ENCODE data around the gene DHRS2.
"Not testable (repeated sequence)": the region's sequence is repeated elsewhere in the genome, so short reads cannot be mapped to it uniquely, and the experiment has no call there.

Gene DHRS2

GRCh38 chr14:23633160-23633701 is 2.9 kb upstream of the DHRS2 start:
- no peak for DNase-seq (ENCODE audit: low read depth)

GRCh38 chr14:23634698-23635412 is 1.3 kb upstream of the DHRS2 start:
- DNase-seq (ENCODE audit: low read depth): not testable (repeated sequence)

GRCh38 chr14:23637312-23637654 is 1.1 kb downstream of the DHRS2 start:
- DNase-seq (ENCODE audit: low read depth): not testable (repeated sequence)

- not testable (repeated sequence) for DNase-seq (ENCODE audit: low read depth)
These were observed 1.7 kb downstream of the DHRS2 start for GRCh38 chr14:23637655-23638413.

GRCh38 chr14:23638414-23639047 is 2.4 kb downstream of the DHRS2 start:
- no peak for DNase-seq (ENCODE audit: low read depth)

GRCh38 chr14:23639048-23639890 is 3.1 kb downstream of the DHRS2 start:
- no peak for DNase-seq (ENCODE audit: low read depth)

- DNase-seq (ENCODE audit: low read depth): no peak
These were observed 3.8 kb downstream of the DHRS2 start for GRCh38 chr14:23639891-23640523.

GRCh38 chr14:23640524-23641141 is 4.5 kb downstream of the DHRS2 start:
- DNase-seq (ENCODE audit: low read depth): no peak

GRCh38 chr14:23641180-23641914 is 5.2 kb downstream of the DHRS2 start:
- DNase-seq (ENCODE audit: low read depth): no peak

GRCh38 chr14:23641915-23642588 is 5.9 kb downstream of the DHRS2 start:
- DNase-seq (ENCODE audit: low read depth): no peak

GRCh38 chr14:23643533-23644194 is 7.5 kb downstream of the DHRS2 start:
- DNase-seq (ENCODE audit: low read depth): no peak

GRCh38 chr14:23644195-23644918 is 8.2 kb downstream of the DHRS2 start:
- DNase-seq (ENCODE audit: low read depth): no peak

- DNase-seq (ENCODE audit: low read depth): no peak
These were observed 8.8 kb downstream of the DHRS2 start for GRCh38 chr14:23644919-23645336.

- DNase-seq (ENCODE audit: low read depth): no peak
These were observed 9.3 kb downstream of the DHRS2 start for GRCh38 chr14:23645504-23645811.

- no peak for DNase-seq (ENCODE audit: low read depth)
These were observed 9.9 kb downstream of the DHRS2 start for GRCh38 chr14:23645812-23646647.

GRCh38 chr14:23646648-23647549 is 10.7 kb downstream of the DHRS2 start:
- DNase-seq (ENCODE audit: low read depth): no peak

- DNase-seq (ENCODE audit: low read depth): no peak
These were observed 11.5 kb downstream of the DHRS2 start for GRCh38 chr14:23647619-23648018.
